Posterior cingulate gyrus (tissue), 11 donors: Measurements from ENCODE around the gene PFDN2.

Experiments
- DNase-seq, 10 donors: peaks; one replicate each; pipeline versions ENCODE4 v3.0.0 to v3.0.0-alpha.2; 2020 to 2021; ENCODE audit warnings: mixed read lengths in 3 of 10
- intact Hi-C: fragments of 100-400 bp; cut with DNase I; formaldehyde crosslinking; loops from one replicate; pipeline ENCODE4 v1.15.1; 2023

The PFDN2 gene

GRCh38 chr1:161117759-161118581 is at the start of gene PFDN2, which contains the start of gene NIT1:
Gene PFDN2 (minus strand): TSS chr1:161118037. CDS start chr1:161118026, 11 bp downstream.
Gene NIT1 (plus strand): TSS chr1:161118105. CDS start chr1:161118177, 72 bp downstream.
- intact Hi-C loops, result loop anchor here (2.0 to 5.0 kb wide), 2 partner anchors 15 to 71 kb away; partner anchors contain the start of genes DEDD and USF1
- DNase-seq, result peak; percentile 79 to 98 (median 88)

GRCh38 chr1:161166669-161167548 is 49.1 kb upstream of the PFDN2 start:
- intact Hi-C loops, result no loop called here
- DNase-seq, result peak in 2 of 10 donors; percentile 76 to 85

- intact Hi-C loops, result no loop called here
- peak; percentile 96 to 100 (median 98) for DNase-seq
These were observed 48.2 kb upstream of the PFDN2 start, which contains the start of gene PPOX for GRCh38 chr1:161165742-161166668. Gene PPOX (plus strand): TSS chr1:161166426. CDS start chr1:161166848, 422 bp downstream.

- peak in 3 of 10 donors; percentile 51 to 68 (median 65) for DNase-seq
- intact Hi-C loops, result no loop called here
These were observed 47.2 kb upstream of the PFDN2 start for GRCh38 chr1:161164901-161165610.

GRCh38 chr1:161163793-161164192 is 46.0 kb upstream of the PFDN2 start:
- peak in 2 of 10 donors; percentile 33 to 40 for DNase-seq
- intact Hi-C loops, result no loop called here

GRCh38 chr1:161162806-161163205 is 45.0 kb upstream of the PFDN2 start:
- peak in 1 of 10 donors; percentile 46 for DNase-seq
- intact Hi-C loops, result no loop called here

- DNase-seq, result peak in 1 of 10 donors; percentile 10
- intact Hi-C loops, result no loop called here
These were observed 44.2 kb upstream of the PFDN2 start for GRCh38 chr1:161162052-161162451.

- intact Hi-C loops, result no loop called here
These were observed 43.8 kb upstream of the PFDN2 start for GRCh38 chr1:161161652-161162051.

GRCh38 chr1:161160671-161161145 is 42.9 kb upstream of the PFDN2 start:
- intact Hi-C loops, result no loop called here
- DNase-seq, result peak in 1 of 10 donors; percentile 33

More at GRCh38 chr1:161161652-161162051, 43.8 kb upstream of the PFDN2 start:
- peak in 1 of 10 donors; percentile 8 for DNase-seq

GRCh38 chr1:161159913-161160243 is 42.0 kb upstream of the PFDN2 start:
- intact Hi-C loops, result no loop called here
- no peak for DNase-seq

GRCh38 chr1:161159087-161159912 is 41.5 kb upstream of the PFDN2 start, which contains the start of gene USP21:
Gene USP21 (plus strand): TSS chr1:161159500. CDS start chr1:161160641, 1,141 bp downstream.
- intact Hi-C loops, result no loop called here
- peak; percentile 90 to 99 (median 96) for DNase-seq

- DNase-seq, result no peak
- intact Hi-C loops, result no loop called here
These were observed 40.6 kb upstream of the PFDN2 start for GRCh38 chr1:161158316-161159010.

GRCh38 chr1:161157867-161158266 is 40.0 kb upstream of the PFDN2 start:
- intact Hi-C loops, result no loop called here
- DNase-seq, result no peak

GRCh38 chr1:161153682-161154337 is 36.0 kb upstream of the PFDN2 start, which contains the start of gene UFC1:
Gene UFC1 (plus strand): TSS chr1:161153978. CDS start chr1:161153998, 20 bp downstream.
- peak; percentile 68 to 97 (median 78) for DNase-seq
- intact Hi-C loops, result loop anchor here (1.0 kb wide), 1 partner anchor 21 kb away; no protein-coding TSS in a partner anchor

- intact Hi-C loops, result loop anchor here (1.0 kb wide), 1 partner anchor 20 kb away; no protein-coding TSS in a partner anchor
- no peak for DNase-seq
These were observed 35.3 kb upstream of the PFDN2 start for GRCh38 chr1:161153176-161153575.

GRCh38 chr1:161145832-161146231 is 28.0 kb upstream of the PFDN2 start:
- DNase-seq, result no peak
- intact Hi-C loops, result no loop called here
